ENCODE data around the gene SHB.

SHB gene

GRCh38 chr9:38053697-38054461 is 15.1 kb downstream of the SHB start:
- Histone ChIP-seq H3K9ac (ENCODE audit: low read length) (no peak overlapping the region), H2AFZ (ENCODE audit: low read depth, low read length) (no peak overlapping the region), H3K27me3 (ENCODE audit: low read depth, low read length) (no peaks in the 10 kb centered on the region), H3K27ac (ENCODE audit: low read length) (no peak overlapping the region), H3K36me3 (replicated peaks; ENCODE audit: low read depth, low read length) (no peaks in the 10 kb centered on the region), H3K4me1 (ENCODE audit: low read length) (peaks cover 8% of the 10 kb centered on the region), H4K20me1 (ENCODE audit: insufficient read depth, low read length) (no peaks in the 10 kb centered on the region), H3K79me2 (ENCODE audit: low read length) (no peaks in the 10 kb centered on the region), H3K9me3 (ENCODE audit: insufficient read depth, low read length) (no peaks in the 10 kb centered on the region), H3K4me2 (ENCODE audit: low read length) (no peak overlapping the region), H3K4me3 (ENCODE audit: low read length) (no peak overlapping the region)
- TF ChIP-seq CTCF (IDR thresholded peaks at IDR 0.05; ENCODE audit: low read depth, low read length) (no peak), EZH2phosphoT487 (IDR thresholded peaks at IDR 0.05; ENCODE audit: low read depth) (no peak)

GRCh38 chr9:38051780-38052546 is 17.1 kb downstream of the SHB start:
- H3K79me2 ChIP-seq (ENCODE audit: low read length), result no peaks in the 10 kb centered on the region

GRCh38 chr9:38048316-38048969 is 20.6 kb downstream of the SHB start:
- H3K27me3 ChIP-seq (ENCODE audit: low read depth, low read length), result no peaks in the 10 kb centered on the region
- no peak overlapping the region for H3K9ac ChIP-seq (ENCODE audit: low read length)
- no peak overlapping the region for H3K27ac ChIP-seq (ENCODE audit: low read length)
- H3K36me3 ChIP-seq (replicated peaks; ENCODE audit: low read depth, low read length), result no peaks in the 10 kb centered on the region
- H4K20me1 ChIP-seq (ENCODE audit: insufficient read depth, low read length), result peaks cover 3% of the 10 kb centered on the region; the same call in 1 of the 2 replicates
- H2AFZ ChIP-seq (ENCODE audit: low read depth, low read length), result no peak overlapping the region
- no peaks in the 10 kb centered on the region for H3K79me2 ChIP-seq (ENCODE audit: low read length)
- no peak overlapping the region for H3K4me2 ChIP-seq (ENCODE audit: low read length)
- H3K4me1 ChIP-seq (ENCODE audit: low read length), result peaks cover 13% of the 10 kb centered on the region
- no peak for TF ChIP-seq CTCF (IDR thresholded peaks at IDR 0.05; ENCODE audit: low read depth, low read length)
- no peak for TF ChIP-seq EZH2phosphoT487 (IDR thresholded peaks at IDR 0.05; ENCODE audit: low read depth)
- H3K4me3 ChIP-seq (ENCODE audit: low read length), result no peak overlapping the region
- no peaks in the 10 kb centered on the region for H3K9me3 ChIP-seq (ENCODE audit: insufficient read depth, low read length)

More at GRCh38 chr9:38051780-38052546, 17.1 kb downstream of the SHB start:
- Histone ChIP-seq H3K36me3 (replicated peaks; ENCODE audit: low read depth, low read length) (no peaks in the 10 kb centered on the region), H3K9me3 (ENCODE audit: insufficient read depth, low read length) (no peaks in the 10 kb centered on the region), H3K4me2 (ENCODE audit: low read length) (no peak overlapping the region), H2AFZ (ENCODE audit: low read depth, low read length) (no peak overlapping the region), H3K4me3 (ENCODE audit: low read length) (no peak overlapping the region), H3K9ac (ENCODE audit: low read length) (no peak overlapping the region), H3K27ac (ENCODE audit: low read length) (no peak overlapping the region), H3K27me3 (ENCODE audit: low read depth, low read length) (no peaks in the 10 kb centered on the region), H3K4me1 (ENCODE audit: low read length) (peaks cover 10% of the 10 kb centered on the region), H4K20me1 (ENCODE audit: insufficient read depth, low read length) (peaks cover 2% of the 10 kb centered on the region; the same call in 1 of the 2 replicates)
- TF ChIP-seq EZH2phosphoT487 (IDR thresholded peaks at IDR 0.05; ENCODE audit: low read depth) (no peak), CTCF (IDR thresholded peaks at IDR 0.05; ENCODE audit: low read depth, low read length) (no peak)
